T-helper 1 cell treated with Interleukin-12 subunit alpha and Interleukin-12 subunit beta and Interleukin-4 antibody, amounts not matched to agents 30 ng/mL and 1 ng/mL, for 36 hours (primary cell): ENCODE measurements around the gene GLRX5. TPM values are rescaled to one million over a fixed set of nuclear protein-coding genes. Genes with fewer than 3 reads are reported as not detected.
"Not testable (repeated sequence)": the region's sequence is repeated elsewhere in the genome, so short reads cannot be mapped to it uniquely, and the experiment has no call there.

ENCODE experiments used
- intact Hi-C: fragments of 100-400 bp; cut with micrococcal nuclease; formaldehyde crosslinking; loops from one replicate; pipeline ENCODE4 v1.15.1; 2024
- total RNA-seq: library from RNA; stranded (reverse); gene quantifications from 2 replicates; pipeline ENCODE4 v1.2.3, GENCODE V29; 2022

Gene GLRX5
- total RNA-seq, 1 donor from 2014 or later = 34.1 TPM

DNA sequence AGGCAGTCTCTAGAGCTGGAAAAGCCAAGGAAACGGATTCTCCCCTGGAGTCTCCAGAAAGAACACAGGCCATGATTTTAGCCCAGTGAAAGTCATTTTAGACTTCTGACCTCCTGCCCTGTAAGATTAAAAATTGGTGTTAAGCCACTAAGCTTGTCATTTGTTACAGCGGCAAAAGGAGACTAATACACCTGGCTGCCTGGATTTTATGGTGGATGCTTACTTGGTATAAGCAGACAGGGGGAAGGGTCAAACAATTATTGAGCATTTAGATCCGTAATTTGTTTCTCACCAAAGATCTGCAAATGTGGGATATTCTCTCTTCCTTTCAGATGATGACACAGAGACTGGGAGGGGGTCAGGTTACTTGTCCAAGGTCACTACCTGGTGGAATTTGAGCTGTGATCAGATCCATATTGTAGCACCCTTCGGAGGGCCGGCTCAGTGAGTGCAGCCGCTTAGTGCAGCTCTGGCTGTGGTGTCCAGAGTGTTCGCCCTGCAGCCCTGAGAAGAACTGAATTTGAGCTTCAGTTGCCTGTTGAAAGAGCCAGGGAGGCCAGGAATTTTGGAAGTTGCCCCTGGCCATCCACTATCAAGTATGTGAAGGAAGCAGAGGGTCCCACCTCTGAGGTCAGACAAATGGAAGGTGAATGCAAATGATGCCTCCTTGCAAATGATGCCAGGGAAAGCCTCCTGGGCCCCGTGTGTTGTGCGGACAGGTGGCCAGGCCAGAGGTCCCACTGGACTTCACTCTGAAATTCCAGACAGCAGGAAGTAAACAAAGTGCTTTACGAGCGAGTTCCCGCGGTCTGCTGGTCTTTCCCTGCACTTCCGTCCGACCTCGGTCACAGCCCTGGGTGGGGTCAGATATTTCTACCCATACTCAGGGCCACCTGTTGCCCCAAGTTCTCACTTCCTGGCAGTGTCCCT, 15.1 kb downstream of the GLRX5 start:
- intact Hi-C loops = no loop called here

DNA sequence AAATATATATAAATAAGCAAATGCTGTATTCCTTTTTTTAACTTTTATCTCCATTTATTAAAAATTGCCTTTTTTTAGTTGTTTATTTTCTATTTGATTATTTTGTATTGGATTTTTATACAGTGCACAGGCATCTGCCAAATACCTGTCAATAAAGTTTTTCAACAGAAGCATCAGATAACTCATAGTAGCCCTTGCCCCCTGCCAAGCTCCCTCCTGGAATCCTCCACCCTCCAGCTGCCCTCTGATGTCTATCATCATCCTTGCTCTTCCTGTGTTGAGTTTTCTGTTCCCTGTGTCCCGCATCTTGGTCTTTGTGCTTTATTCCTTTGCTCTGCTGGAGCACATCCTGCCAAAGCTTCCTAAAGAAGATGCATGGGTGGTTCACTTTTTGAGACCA, 16.6 kb downstream of the GLRX5 start:
- intact Hi-C loops = no loop called here

DNA sequence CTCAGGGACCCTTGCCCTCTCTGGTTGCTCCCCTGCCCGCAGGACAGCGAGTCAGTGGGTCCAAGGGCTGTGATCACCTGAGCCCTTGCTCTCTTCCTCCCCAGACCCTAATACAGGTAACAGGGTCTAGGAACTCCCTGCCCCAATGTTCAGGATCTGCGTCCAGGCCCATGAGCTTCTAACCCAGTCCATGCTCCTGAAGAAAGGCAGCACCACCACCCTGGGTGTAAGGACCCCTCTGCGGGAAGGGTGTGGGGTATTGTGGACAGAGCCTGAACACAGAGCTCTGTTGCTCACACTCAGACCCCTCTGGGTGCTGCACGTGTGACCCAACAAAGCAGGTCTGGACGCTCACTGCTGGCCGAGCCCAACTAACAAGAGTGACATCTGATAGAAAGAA, 18.3 kb downstream of the GLRX5 start:
- intact Hi-C loops = no loop called here

DNA sequence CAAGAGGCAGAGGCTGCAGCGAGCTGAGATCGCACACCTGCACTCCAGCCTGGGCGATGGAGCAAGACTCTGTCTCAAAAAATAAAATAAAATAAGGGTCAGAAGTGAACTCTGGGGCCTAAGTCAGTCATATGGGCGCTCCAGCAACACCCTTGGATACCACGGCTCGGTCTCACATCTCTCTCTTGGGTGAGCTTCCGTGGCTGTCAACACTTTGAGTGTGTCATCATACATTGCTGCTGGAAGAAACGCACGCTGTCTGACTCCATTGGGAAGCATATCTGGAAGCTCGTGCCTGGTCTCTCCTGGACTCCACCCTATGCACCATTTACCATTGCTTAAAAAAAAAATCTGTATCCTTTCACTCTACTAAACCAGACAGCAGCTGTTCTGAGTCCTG, 20.2 kb downstream of the GLRX5 start:
- intact Hi-C loops = loop anchor here (2.0 kb wide), 1 partner anchor 432 kb away; no protein-coding TSS in a partner anchor

DNA sequence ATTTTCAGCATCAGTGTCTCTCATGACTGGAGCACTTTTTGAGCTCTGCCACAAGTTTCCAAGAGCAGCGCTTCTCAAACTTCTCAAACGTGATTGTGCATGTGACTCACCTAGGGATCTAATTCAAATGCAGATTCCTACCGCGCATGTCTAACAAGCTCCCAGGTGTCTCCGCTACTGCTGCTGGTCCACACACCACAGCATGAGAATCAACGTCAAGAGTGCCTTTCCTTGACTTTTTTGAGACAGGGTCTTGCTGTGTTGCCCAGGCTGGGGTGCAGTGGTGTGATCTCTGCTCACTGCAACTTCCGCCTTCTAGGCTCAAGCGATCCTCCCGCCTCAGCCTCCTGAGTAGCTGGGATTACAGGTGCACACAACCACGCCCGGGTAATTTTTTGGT, 22.4 kb downstream of the GLRX5 start:
- intact Hi-C loops = no loop called here

DNA sequence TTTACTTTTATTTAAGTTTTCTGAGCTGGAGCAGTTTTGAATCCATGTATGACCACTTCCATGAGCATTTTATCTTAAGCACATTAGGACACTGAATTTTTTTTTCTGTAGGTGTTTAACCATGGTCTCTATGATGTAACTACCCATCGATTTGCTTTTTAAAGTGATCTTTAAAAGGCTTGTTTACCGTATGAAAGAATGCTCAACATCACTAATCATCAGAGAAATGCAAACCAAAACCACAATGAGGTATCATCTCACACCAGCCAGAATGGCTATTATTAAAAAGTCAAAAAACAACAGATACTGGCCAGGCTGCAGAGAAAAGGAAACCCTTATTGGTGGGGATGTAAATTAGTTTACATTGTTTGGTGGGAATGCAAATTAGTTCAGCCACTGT, 23.0 kb downstream of the GLRX5 start:
- intact Hi-C loops = no loop called here

DNA sequence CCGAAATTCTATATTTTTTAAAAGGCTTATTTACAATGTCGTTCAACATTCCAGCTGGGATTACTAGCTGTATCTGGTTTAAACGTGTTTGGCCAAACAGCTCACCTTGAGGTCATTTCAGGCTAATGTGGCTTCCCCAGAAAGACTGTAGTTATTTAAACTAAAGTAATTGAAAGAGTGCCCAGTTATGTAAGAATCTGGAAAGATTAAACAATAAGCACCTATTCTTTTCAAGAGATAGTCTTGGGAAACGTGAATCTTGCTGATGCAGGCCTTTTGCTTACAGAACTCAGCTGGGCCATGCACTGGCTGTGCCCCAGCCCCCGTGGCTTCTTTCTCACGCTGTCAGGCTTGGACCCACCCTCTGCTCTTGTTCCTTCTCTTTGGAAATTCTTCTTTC, 24.4 kb downstream of the GLRX5 start:
- intact Hi-C loops = no loop called here

DNA sequence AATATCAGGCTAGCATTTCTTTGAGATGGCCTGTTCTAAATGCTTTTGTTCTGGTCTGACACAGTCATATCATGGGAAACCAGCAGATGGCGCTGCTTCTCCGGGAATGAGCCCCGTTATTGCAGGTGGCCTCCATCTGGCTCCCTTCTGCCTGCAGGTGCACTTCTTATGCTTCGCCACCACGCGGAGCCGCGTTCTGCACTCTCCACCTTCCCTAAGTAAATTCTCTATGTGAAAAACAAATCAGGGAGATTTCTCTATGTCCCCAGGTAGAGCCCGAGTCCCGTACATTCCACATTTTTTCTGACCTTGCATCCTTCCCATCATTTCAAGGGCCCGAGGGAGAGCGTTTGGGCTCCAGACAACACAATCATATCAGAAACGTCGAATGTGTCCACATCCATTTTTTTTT, 26.2 kb downstream of the GLRX5 start:
- intact Hi-C loops = loop anchor here (1.0 to 2.0 kb wide), 5 partner anchors 26 to 863 kb away; partner anchors contain the start of gene GLRX5

DNA sequence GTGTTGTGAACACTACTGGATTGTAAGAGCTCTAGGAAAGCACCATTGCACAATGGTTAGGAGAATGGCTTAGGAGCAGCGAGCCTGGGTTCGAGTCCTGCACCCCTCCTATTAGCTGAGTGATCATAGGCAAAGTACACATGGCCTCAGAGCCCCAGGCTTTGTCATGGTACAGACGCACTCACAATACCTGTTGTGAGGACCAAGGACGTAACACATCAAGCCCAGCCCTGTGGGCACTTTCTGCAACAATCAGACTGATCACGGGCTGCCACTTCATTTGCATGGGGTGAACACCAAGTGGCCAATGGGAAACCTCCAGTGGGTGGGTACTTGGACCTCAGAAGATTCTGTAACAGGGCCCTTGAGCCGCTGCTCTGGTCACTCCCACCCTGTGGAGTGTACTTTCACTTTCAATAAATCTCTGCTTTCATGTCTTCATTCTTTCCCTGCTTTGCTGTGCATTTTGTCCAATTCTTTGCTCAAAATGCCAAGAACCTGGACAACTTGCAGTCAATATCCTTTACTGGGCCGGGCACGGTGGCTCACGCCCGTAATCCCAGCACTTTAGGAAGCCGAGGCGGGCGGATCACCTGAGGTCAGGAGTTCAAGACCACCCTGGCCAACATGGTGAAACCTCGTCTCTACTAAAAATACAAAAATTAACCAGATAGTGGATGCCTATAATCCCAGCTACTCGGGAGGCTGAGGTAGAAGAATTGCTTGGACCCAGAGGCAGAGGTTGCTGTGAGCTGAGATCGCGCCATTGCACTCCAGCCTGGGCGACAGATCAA, 28.2 kb downstream of the GLRX5 start:
- intact Hi-C loops = no loop called here

DNA sequence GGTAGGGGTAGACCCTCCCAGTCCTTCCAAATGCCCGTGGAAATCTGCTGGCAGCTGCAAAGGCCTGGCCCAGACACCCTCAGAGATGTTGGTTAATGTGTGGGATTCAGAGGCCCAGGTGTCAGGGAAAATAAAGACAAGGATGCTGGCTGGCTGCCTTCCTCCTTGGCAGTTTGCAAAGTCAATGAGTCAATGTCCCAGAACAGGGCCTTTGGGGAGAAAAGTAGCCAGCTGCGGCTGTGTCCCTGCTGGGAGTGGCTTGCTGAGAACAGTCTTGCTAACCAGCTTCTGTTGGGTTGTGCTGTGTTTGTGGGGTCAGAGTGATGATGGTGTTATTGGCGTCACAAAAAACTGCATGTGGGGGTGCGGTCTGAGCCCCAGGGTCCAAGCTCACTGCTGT, 29.2 kb downstream of the GLRX5 start:
- intact Hi-C loops = no loop called here

DNA sequence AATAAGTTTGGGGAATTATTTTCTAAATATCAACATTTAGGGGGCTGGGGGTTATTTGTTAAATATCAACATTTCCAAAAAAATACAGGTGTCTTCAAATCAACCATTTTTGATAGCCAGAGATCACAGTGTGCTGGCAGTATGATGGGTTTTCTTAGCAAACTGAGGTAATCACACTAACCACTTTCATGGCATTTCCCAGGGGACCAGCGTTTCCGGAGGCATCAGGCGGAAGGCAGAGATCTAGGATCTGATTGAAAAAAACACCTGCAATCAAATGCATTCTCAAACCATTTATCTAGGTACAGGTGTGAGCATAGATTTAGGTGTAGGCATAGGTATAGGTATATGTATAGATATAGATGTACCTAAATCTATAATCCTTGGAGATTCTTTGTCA, 34.6 kb downstream of the GLRX5 start:
- intact Hi-C loops = no loop called here

DNA sequence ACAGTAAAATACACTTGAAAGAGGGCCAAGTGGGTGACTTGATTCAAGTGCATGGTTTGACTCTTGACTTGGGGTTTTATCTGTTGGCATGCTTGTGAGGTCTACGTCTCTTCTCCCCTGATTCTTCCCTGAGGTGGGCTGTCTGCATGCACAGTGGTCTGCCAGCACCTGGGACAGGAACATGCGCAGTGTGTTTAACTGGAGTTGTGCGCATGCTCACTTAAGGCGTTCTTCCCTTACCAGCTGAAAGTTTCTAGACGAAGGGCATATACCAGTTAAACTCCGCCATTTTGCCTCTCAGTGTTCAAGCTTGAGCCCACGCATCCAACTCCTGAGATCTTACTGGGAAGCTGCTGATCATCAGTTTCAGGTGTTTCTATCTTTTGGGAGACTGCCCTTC, 38.5 kb downstream of the GLRX5 start:
- intact Hi-C loops = no loop called here

DNA sequence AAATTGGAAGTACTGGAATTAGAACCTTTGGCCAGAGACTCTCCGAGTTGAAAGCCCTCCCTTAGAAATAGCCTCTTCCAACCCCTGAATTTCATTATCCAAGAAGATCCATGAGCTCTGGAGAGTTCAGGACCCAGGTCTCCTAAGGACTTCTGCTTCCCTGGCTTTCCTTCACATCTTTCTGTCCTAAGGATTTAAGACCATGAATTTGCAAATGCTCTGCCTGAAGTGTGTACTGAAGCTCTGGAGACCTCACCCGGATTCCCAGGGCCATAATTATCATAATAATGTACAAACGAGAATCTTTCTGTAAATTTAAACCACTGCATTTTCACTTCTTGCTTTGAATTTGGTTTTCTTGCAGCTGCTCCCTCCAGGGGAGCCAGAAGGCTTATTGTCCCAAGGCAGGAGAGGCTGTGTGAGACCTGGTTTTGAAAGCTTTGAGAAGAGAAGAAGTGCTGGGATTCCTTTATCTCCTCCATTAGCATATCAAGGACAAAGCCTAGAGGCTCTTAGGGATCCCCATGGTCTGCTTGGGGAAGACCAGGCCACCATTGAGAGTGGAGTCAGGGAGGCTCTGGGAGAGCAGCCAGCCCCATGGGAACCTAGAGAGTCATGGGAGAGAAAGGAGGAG, 41.1 kb downstream of the GLRX5 start:
- intact Hi-C loops = no loop called here

DNA sequence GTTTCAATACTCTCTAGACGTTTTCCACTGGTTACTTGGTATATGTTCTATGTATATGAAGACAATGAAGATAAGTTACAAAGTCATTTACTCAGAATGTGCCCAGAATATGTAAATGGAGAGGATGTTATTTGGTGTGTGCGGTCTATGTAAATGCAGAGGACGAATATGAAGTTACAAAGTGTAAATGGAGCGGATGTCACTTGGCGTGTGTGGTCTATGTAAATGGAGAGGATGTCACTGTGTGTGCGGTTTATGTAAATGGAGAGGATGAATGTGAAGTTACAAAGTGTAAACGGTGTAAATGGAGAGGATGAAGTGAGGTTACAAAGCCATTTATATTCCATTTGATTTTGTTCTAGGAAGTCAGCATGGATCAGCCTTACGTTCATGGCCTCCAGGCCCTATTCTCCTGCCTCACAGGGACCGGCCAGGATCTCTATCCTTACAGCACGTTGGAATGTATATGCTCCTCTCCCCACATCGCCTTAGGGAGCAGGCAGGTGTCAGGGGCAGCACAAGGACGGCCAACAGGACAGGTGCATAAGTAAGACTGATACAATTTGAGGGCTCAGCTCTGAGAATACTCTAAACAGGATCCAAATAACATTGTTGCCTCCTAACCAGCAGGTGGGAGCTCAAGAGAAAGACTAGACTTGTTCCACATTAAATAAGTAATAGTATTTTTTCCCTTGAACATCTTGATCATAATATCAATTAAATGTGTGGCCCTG, 42.4 kb downstream of the GLRX5 start:
- intact Hi-C loops = no loop called here

DNA sequence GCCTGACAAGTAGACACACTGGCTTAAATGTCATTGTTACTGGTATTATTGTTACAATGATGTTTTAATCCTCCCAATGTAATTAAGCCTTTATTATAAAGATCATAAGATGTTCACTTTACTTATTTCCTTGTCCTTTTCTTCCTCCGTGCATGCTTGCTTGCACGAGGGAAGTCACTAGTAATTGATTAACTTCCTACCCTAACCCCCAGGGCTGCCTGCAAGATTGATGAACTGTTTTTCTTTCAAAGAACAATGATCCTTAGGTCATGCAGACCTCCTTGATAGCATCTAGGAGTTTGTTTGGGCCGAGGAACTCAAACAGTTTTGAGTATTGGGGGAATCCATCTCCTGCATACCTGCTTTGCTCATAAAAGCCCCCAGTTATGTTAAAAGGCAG, 43.0 kb downstream of the GLRX5 start:
- intact Hi-C loops = no loop called here

DNA sequence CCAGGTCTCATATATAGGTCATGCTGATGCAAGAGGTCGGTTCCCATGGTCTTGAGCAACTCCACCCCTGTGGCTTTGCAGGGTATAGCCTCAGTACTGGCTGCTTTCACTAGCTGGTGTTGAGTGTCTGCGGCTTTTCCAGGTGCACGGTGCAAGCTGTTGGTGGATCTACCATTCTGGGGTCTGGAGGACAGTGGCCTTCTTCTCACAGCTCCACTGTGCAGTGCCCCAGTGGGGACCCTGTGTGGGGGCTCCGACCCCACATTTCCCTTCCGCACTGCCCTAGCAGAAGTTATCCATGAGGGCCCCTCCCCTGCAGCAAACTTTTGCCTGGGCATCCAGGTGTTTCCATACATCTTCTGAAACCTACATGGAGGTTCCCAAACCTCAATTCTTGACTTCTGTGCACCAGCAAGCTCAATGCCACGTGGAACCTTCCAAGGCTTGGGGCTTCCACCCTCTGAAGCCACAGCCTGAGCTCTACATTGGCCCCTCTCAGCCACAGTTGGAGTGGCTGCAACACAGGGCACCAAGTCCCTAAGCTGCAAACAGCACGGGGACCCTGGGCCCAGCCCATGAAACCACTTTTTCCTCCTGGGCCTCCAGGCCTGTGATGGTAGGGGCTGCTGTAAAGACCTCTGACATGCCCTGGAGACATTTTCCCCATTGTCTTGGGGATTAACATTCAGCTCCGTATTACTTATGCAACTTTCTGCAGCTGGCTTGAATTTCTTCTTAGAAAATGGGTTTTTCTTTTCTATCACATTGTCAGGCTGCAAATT, 49.2 kb downstream of the GLRX5 start:
- intact Hi-C loops = not testable (repeated sequence)

DNA sequence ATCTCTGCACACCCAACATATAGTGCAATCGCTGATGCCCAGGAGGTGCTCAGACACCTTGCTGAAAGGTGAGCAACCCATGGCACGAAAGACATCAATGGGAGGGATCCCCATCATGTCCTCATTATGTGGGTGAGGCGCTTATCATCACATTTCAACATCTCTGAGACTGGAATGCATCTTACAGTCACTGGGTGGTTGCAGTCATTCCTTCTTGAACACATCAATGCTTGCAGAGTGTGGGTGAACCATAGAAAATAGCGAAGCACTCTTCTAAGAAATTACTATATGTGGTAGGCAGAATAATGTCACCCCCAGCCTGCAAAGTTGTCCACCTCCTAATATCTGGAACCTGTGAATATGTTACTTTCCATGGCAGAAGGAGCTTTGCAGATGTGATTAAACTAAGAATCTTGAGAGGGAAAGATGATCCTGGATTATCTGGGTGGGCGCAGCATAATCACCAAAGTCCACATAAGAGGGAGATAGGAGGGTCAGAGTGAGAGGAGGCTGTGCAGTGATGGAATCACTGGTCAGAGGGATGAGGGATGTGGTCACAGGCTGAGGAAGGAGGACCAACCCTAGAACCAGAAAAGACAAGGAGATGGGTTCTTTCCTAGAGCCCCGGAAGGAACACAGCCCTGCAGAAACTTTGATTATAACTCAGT, 51.2 kb downstream of the GLRX5 start:
- intact Hi-C loops = no loop called here

DNA sequence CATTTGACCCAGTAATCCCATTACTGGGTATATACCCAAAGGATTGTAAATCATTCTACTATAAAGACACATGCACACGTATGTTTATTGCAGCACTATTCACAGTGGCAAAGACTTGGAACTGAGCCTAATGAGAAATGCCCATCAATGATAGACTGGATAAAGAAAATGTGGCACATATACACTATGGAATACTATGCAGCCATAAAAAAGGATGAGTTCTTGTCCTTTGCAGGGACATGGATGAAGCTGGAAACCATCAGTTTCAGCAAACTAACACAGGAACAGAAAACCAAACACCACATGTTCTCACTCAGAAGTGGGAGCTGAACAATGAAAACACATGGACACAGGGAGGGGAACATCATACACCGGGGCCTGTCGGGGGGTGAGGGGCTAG, 56.3 kb downstream of the GLRX5 start:
- intact Hi-C loops = not testable (repeated sequence)
